Tibial nerve (tissue), 4 donors: ENCODE measurements around the gene TAF5L.

ENCODE experiments used
- CTCF ChIP-seq, 5 experiments: fragments of 200-600 bp in 3 of 5; fragments of 450-650 bp in 2 of 5; sonication (generic) in 3 of 5; IDR thresholded peaks; one replicate each; pipeline ENCODE4 v1.5.1; 2016 to 2019; ENCODE audit warnings: antibody characterized with exemption in 5 of 5, mild to moderate bottlenecking in 3 of 5, moderate library complexity in 2 of 5
- EP300 ChIP-seq, 2 donors: sonication (generic); formaldehyde crosslinking; IDR thresholded peaks; one replicate each; pipeline ENCODE4 v1.6.1; 2017; ENCODE audit warnings: antibody characterized with exemption in 2 of 2, mild to moderate bottlenecking in 1 of 2
- POLR2A ChIP-seq, 2 donors: fragments of 450-650 bp; IDR thresholded peaks; one replicate each; pipeline ENCODE4 v1.6.1; 2017; ENCODE audit warnings: antibody characterized with exemption in 2 of 2, mild to moderate bottlenecking in 2 of 2, moderate library complexity in 2 of 2

DNA sequence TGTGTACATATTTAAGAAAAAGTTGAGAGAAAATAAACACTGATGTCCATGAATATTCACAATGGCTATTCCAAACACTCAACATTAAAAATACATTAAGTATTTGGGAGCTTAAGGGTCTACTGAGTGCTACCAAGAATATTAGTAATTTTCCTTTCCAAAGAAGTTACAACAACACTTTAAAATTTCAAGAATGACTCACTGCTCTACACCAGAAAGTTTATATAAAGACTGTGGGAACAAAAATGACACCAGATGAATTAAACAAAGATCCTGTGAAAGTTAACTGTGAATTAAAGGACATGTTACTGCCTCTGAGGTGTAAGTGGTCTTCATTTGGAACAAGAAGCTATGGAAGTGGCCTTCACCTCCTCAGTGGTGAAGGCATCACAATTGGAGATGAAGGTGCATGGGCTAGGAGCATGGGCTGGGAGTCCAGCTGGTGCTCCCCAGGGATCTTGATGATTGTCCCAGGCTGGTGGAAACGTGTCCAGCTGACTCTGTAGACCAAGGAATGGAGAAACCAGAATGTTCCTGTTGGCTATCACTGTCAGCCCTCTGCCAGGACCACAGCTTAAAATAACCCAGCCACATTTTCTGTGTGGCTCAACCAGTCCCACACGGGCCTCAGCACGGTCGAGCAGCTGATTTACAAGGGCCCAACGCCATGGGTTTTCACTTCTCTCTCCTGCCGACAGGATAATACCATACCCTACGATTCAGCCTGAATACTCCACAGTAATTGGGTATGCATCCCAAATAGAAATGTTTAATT is 28.8 kb downstream of the TAF5L start:
- TF ChIP-seq CTCF (IDR thresholded peaks at IDR 0.05) (no peak), POLR2A (IDR thresholded peaks at IDR 0.05) (no peak), EP300 (IDR thresholded peaks at IDR 0.05) (peak in 1 of 2 donors; percentile 45)
